Sigmoid colon (tissue), 7 donors: ENCODE data around the gene DEFB110. TPM values are rescaled to one million over a fixed set of nuclear protein-coding genes. Genes with fewer than 3 reads are reported as not detected.

ENCODE experiments used
- DNase-seq: peaks from one replicate; pipeline ENCODE4 v3.0.0-alpha.2; 2019
- H3K27ac ChIP-seq, 4 donors: fragments of 200-600 bp; sonication (generic); one replicate each; pipeline ENCODE4 v1.5.1; 2016 to 2019; ENCODE audit warnings: mild to moderate bottlenecking in 1 of 4
- H3K27me3 ChIP-seq, 3 donors: fragments of 200-600 bp; sonication (generic); one replicate each; pipeline ENCODE4 v1.5.1; 2019; ENCODE audit warnings: mild to moderate bottlenecking in 1 of 3
- H3K36me3 ChIP-seq, 4 donors: fragments of 200-600 bp; sonication (generic); one replicate each; pipeline ENCODE4 v1.5.1; 2016 to 2019
- H3K4me1 ChIP-seq, 4 donors: fragments of 200-600 bp; sonication (generic); one replicate each; pipeline ENCODE4 v1.5.1; 2017 to 2019
- H3K4me3 ChIP-seq, 4 donors: fragments of 200-600 bp; sonication (generic); one replicate each; pipeline ENCODE4 v1.5.1; 2017 to 2019; ENCODE audit warnings: mild to moderate bottlenecking in 2 of 4, moderate library complexity in 1 of 4
- H3K9me3 ChIP-seq, 4 donors: fragments of 200-600 bp in 3 of 4; sonication (generic) in 3 of 4; one replicate each; pipeline versions ENCODE4 v1.5.1 to v1.6.1; 2013 to 2019
- EP300 ChIP-seq, 4 donors: sonication (generic); formaldehyde crosslinking; IDR thresholded peaks; one replicate each; pipeline ENCODE4 v1.6.1; 2017; ENCODE audit warnings: antibody characterized with exemption in 4 of 4
- POLR2A ChIP-seq, 2 donors: fragments of 450-650 bp; IDR thresholded peaks; one replicate each; pipeline ENCODE4 v1.6.1; 2016; ENCODE audit warnings: antibody characterized with exemption in 2 of 2, mild to moderate bottlenecking in 2 of 2, moderate library complexity in 2 of 2
- POLR2AphosphoS5 ChIP-seq, 4 donors: sonication (generic); formaldehyde crosslinking; IDR thresholded peaks; one replicate each; pipeline ENCODE4 v1.6.1; 2017; ENCODE audit warnings: antibody characterized with exemption in 4 of 4
- WGBS, 2 donors: extraction: QIAGEN DNeasy Blood & Tissue Kit; methylation state at CpG; one replicate each; pipeline ENCODE4 v1.1.7; 2013; 5-methylcytosine and 5-hydroxymethylcytosine counted together
- intact Hi-C: fragments of 100-400 bp; cut with DNase I; formaldehyde crosslinking; loops from one replicate; pipeline ENCODE4 v1.15.1; 2023
- polyA plus RNA-seq, 3 donors: library from polyadenylated mRNA; stranded (reverse); fragments of 200-250 nt; gene quantifications; one replicate each; pipeline ENCODE4 v1.2.3, GENCODE V29; 2013
- total RNA-seq, 4 donors: library from RNA; depleted of rRNA; stranded (reverse); fragments of >200 nt; gene quantifications; one replicate each; pipeline ENCODE4 v1.1.0, GENCODE V29; 2016
- TF ChIP-seq, protein P1 (sequence below), 4 experiments: fragments of 450-650 bp in 3 of 4; fragments of 200-600 bp in 1 of 4; IDR thresholded peaks; one replicate each; pipeline ENCODE4 v1.5.1; 2016 to 2019; ENCODE audit warnings: antibody characterized with exemption in 4 of 4, mild to moderate bottlenecking in 3 of 4, moderate library complexity in 2 of 4
- donor health status: healthy with polysubstance abuse.
- donor health status: Bipolar disorder and iron deficiency.
- donor health status: healthy.

The DEFB110 gene
- total and polyA plus RNA-seq, 7 donors: not detected

DNA sequence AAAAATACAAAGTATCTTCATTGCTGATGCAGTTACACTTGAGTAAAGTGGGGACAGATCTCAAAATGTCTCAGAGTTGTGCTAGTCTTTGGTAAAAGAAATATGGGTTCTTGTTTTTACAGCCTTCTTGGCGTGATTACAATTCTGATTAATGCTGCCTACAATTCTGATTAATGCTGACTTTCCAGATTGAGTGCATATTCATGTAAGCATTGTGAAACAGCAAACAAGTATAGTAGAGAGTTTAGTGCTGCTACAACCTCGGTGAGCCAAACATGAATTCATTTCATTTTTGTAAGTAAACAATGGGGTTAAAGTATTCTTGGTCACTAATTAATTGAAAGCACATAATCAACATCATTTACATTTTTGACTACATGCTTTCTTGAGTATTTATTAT lies 52.2 kb downstream of the DEFB110 start, which contains the start of gene DEFB113:
DEFB113 (minus strand) TSS at position 21 of the 400 bp plus-strand sequence; CDS start at position 21, 0 bp downstream.
- TF ChIP-seq, protein P1, sequence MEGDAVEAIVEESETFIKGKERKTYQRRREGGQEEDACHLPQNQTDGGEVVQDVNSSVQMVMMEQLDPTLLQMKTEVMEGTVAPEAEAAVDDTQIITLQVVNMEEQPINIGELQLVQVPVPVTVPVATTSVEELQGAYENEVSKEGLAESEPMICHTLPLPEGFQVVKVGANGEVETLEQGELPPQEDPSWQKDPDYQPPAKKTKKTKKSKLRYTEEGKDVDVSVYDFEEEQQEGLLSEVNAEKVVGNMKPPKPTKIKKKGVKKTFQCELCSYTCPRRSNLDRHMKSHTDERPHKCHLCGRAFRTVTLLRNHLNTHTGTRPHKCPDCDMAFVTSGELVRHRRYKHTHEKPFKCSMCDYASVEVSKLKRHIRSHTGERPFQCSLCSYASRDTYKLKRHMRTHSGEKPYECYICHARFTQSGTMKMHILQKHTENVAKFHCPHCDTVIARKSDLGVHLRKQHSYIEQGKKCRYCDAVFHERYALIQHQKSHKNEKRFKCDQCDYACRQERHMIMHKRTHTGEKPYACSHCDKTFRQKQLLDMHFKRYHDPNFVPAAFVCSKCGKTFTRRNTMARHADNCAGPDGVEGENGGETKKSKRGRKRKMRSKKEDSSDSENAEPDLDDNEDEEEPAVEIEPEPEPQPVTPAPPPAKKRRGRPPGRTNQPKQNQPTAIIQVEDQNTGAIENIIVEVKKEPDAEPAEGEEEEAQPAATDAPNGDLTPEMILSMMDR (IDR thresholded peaks at IDR 0.05): no peak
- TF ChIP-seq POLR2A (IDR thresholded peaks at IDR 0.05): no peak
- TF ChIP-seq POLR2AphosphoS5 (IDR thresholded peaks at IDR 0.05): no peak
- no peak for TF ChIP-seq EP300 (IDR thresholded peaks at IDR 0.05)
- WGBS, 2 donors: 41 to 66% methylated on average over 2 of the region's 2 CpGs
- H3K4me3 ChIP-seq: no peak within 1 kb of the TSS
- H3K4me1 ChIP-seq: no peaks in the 10 kb centered on the region
- H3K27me3 ChIP-seq: no peaks in the 10 kb centered on the region
- no peak for DNase-seq
- intact Hi-C loops: no loop called here
- no peak within 1 kb of the TSS for H3K27ac ChIP-seq
- H3K36me3 ChIP-seq: no peaks in the 10 kb centered on the region
- H3K9me3 ChIP-seq: no peaks in the 10 kb centered on the region

Other genes starting within 250 kb of the DEFB110 start
- gene PGK2, start 234.7 kb downstream of the DEFB110 start, total RNA-seq: not detected
- not detected for gene PGK2, start 234.7 kb downstream of the DEFB110 start, polyA plus RNA-seq
- gene CRISP1, start 155.5 kb downstream of the DEFB110 start, total RNA-seq: not detected
- gene CRISP1, start 155.5 kb downstream of the DEFB110 start, polyA plus RNA-seq: not detected
- gene DEFB114, start 57.8 kb downstream of the DEFB110 start, total RNA-seq: not detected
- not detected for gene DEFB114, start 57.8 kb downstream of the DEFB110 start, polyA plus RNA-seq
- gene DEFB113, start 52.4 kb downstream of the DEFB110 start, total RNA-seq: not detected
- gene DEFB113, start 52.4 kb downstream of the DEFB110 start, polyA plus RNA-seq: not detected
- not detected for gene DEFB112, start 27.9 kb upstream of the DEFB110 start, total RNA-seq
- not detected for gene DEFB112, start 27.9 kb upstream of the DEFB110 start, polyA plus RNA-seq